Keratinocyte (primary cell): ENCODE measurements around the gene SLC25A47. TPM values are rescaled to one million over a fixed set of nuclear protein-coding genes. Genes with fewer than 3 reads are reported as not detected.

Source experiments
- DNase-seq: peaks from one replicate; pipeline ENCODE4 v3.0.0-alpha.2; 2011; ENCODE audit warnings: low read depth, missing footprints, low spot score
- FAIRE-seq: peaks from 2 replicates; lab custom pipeline; 2011; peaks lifted over from hg19 to GRCh38; lab: Jason Lieb, UNC
- H2AFZ ChIP-seq: 2 replicates; pipeline ENCODE4 v1.6.0; 2012; ENCODE audit warnings: low read length, control low read depth, inconsistent platforms; ENCODE audit not compliant: control insufficient read depth
- H3K27ac ChIP-seq: 2 replicates; pipeline ENCODE4 v1.5.1; 2011; ENCODE audit warnings: low read length; ENCODE audit not compliant: control insufficient read depth, insufficient read depth
- H3K27me3 ChIP-seq: 3 replicates; pipeline ENCODE4 v1.6.0; 2011; ENCODE audit warnings: low read length; ENCODE audit not compliant: control insufficient read depth, insufficient read depth; ENCODE audit errors: extremely low read depth
- H3K36me3 ChIP-seq, 2 experiments: 2 replicates in 1 of 2; 3 replicates in 1 of 2; pipeline ENCODE4 v1.5.1; 2011; ENCODE audit warnings: low read length in 2 of 2, mild to moderate bottlenecking in 1 of 2; ENCODE audit not compliant: control insufficient read depth in 2 of 2, insufficient read depth in 2 of 2; ENCODE audit errors: extremely low read depth in 1 of 2
- H3K4me1 ChIP-seq: 3 replicates; pipeline ENCODE4 v1.5.1; 2011; ENCODE audit warnings: low read length; ENCODE audit not compliant: control insufficient read depth, insufficient read depth; ENCODE audit errors: extremely low read depth
- H3K4me2 ChIP-seq: 3 replicates; pipeline ENCODE4 v1.6.0; 2011; ENCODE audit warnings: low read depth, low read length; ENCODE audit not compliant: control insufficient read depth, insufficient read depth; ENCODE audit errors: extremely low read depth
- H3K4me3 ChIP-seq, 3 experiments: fragments of 200-600 bp in 1 of 3; sonication (generic) in 1 of 3; 2 replicates in 2 of 3; 3 replicates in 1 of 3; pipeline ENCODE4 v1.5.1; 2011 to 2016; ENCODE audit warnings: low read length in 3 of 3, mild to moderate bottlenecking in 3 of 3, control low read depth in 2 of 3, inconsistent platforms in 1 of 3, low read depth in 1 of 3, mixed read lengths in 1 of 3, mixed run types in 1 of 3, moderate library complexity in 1 of 3; ENCODE audit not compliant: control insufficient read depth in 2 of 3, insufficient read depth in 2 of 3; ENCODE audit errors: extremely low read depth in 1 of 3
- H3K79me2 ChIP-seq: 2 replicates; pipeline ENCODE4 v1.6.0; 2012; ENCODE audit warnings: low read length; ENCODE audit not compliant: control insufficient read depth, insufficient read depth
- H3K9ac ChIP-seq: 3 replicates; pipeline ENCODE4 v1.6.0; 2011; ENCODE audit warnings: low read length; ENCODE audit not compliant: control insufficient read depth, insufficient read depth; ENCODE audit errors: extremely low read depth
- H3K9me1 ChIP-seq: 3 replicates; pipeline ENCODE4 v1.6.0; 2011; ENCODE audit warnings: low read length; ENCODE audit not compliant: control insufficient read depth, insufficient read depth; ENCODE audit errors: extremely low read depth
- H3K9me3 ChIP-seq: 2 replicates; pipeline ENCODE4 v1.5.1; 2012; ENCODE audit warnings: low read depth, low read length; ENCODE audit not compliant: control insufficient read depth
- H4K20me1 ChIP-seq: 3 replicates; pipeline ENCODE4 v1.6.0; 2011; ENCODE audit warnings: low read length; ENCODE audit not compliant: control insufficient read depth, insufficient read depth; ENCODE audit errors: extremely low read depth
- EZH2 ChIP-seq: IDR thresholded peaks from one replicate; pipeline ENCODE4 v1.6.1; 2012; ENCODE audit warnings: inconsistent platforms, mild to moderate bottlenecking, low read length, moderate library complexity
- dilution Hi-C: fragments of 300-500 bp; cut with MboI; formaldehyde crosslinking; loops from one replicate; pipeline ENCODE4 v1.7.0; 2020; ENCODE audit warnings: low sequenced_read_pairs; ENCODE audit not compliant: extremely low pct_ligation_motif_present
- polyA plus RNA-seq, 5 experiments: library from polyadenylated mRNA; depleted of rRNA in 3 of 5; stranded (reverse) in 3 of 5; stranded (forward) in 1 of 5; unstranded in 1 of 5; fragments of >200 nt; gene quantifications; 1 replicate in 1 of 5; 2 replicates in 3 of 5; 3 replicates in 1 of 5; pipeline versions ENCODE4 v1.2.1 to v1.2.3, GENCODE V29; 2011 to 2012; ENCODE audit warnings: missing spikeins in 2 of 5, low read depth in 1 of 5, low replicate concordance in 1 of 5
- TF ChIP-seq, protein P1 (sequence below), 3 experiments: IDR thresholded peaks in 1 of 3; conservative IDR thresholded peaks in 1 of 3; optimal IDR thresholded peaks in 1 of 3; 2 replicates in 2 of 3; 3 replicates in 1 of 3; pipeline versions ENCODE3 to v1.5.1; 2011; ENCODE audit warnings: low read length in 3 of 3, mild to moderate bottlenecking in 3 of 3, moderate library complexity in 2 of 3, control low read depth in 1 of 3, inconsistent platforms in 1 of 3; ENCODE audit not compliant: insufficient read depth in 2 of 3; ENCODE audit errors: extremely low read depth in 1 of 3

The SLC25A47 gene
- polyA plus RNA-seq, 1 donor (not counting 4 experiments of a cell fraction or from before 2014, with no cell fraction given), result not detected

DNA sequence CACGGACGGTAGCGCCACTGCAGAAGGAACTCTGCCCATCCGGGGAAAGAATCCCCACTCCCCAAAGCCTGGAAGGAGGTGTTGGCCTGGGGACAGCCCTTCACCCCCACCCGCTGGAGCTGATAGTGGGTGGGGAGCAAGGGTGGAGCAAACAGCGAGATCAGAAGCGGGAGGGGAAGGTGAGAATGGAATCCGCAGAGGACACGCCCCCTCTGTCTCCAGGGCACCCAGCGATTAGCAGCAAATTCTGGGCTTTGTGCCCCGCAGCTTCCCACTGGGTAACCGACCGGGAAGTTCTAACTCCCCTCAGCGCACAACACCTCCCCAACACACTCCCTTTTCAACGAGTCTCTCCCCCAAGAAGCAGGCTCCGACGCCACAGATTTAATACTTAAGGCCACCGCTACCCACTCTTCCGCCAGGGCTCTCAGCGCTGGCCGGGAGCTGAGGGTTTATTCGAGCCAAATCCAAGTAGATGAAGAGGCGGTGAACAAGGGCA is 18.3 kb upstream of the SLC25A47 start:
- Histone ChIP-seq H3K9ac (peak overlapping the region; percentile 44), H3K9me3 (no peaks in the 10 kb centered on the region), H2AFZ (peak overlapping the region; percentile 54), H3K27ac (no peak overlapping the region), H3K27me3 (no peaks in the 10 kb centered on the region), H4K20me1 (no peaks in the 10 kb centered on the region), H3K9me1 (no peaks in the 10 kb centered on the region), H3K4me3 (peak overlapping the region; percentile 65 to 75 (median 69)), H3K79me2 (peaks cover 8% of the 10 kb centered on the region), H3K36me3 (no peaks in the 10 kb centered on the region), H3K4me1 (peaks cover 11% of the 10 kb centered on the region), H3K4me2 (peak overlapping the region; percentile 92)
- peak; percentile 29 for FAIRE-seq
- DNase-seq, result no peak
- dilution Hi-C loops, result no loop called here
- no peak for TF ChIP-seq EZH2
- TF ChIP-seq, protein P1, sequence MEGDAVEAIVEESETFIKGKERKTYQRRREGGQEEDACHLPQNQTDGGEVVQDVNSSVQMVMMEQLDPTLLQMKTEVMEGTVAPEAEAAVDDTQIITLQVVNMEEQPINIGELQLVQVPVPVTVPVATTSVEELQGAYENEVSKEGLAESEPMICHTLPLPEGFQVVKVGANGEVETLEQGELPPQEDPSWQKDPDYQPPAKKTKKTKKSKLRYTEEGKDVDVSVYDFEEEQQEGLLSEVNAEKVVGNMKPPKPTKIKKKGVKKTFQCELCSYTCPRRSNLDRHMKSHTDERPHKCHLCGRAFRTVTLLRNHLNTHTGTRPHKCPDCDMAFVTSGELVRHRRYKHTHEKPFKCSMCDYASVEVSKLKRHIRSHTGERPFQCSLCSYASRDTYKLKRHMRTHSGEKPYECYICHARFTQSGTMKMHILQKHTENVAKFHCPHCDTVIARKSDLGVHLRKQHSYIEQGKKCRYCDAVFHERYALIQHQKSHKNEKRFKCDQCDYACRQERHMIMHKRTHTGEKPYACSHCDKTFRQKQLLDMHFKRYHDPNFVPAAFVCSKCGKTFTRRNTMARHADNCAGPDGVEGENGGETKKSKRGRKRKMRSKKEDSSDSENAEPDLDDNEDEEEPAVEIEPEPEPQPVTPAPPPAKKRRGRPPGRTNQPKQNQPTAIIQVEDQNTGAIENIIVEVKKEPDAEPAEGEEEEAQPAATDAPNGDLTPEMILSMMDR (optimal IDR thresholded peaks at IDR 0.05 in 1 of 3, IDR thresholded peaks at IDR 0.05 in 1 of 3, conservative IDR thresholded peaks at IDR 0.05 in 1 of 3; ENCODE audit: extremely low read depth in 1 of 3, insufficient read depth in 2 of 3, low read length in 3 of 3), result no peak

- Histone ChIP-seq H4K20me1 (no peaks in the 10 kb centered on the region), H3K79me2 (peaks cover 8% of the 10 kb centered on the region), H3K9ac (peak overlapping the region; percentile 44), H3K36me3 (no peaks in the 10 kb centered on the region), H3K4me1 (peaks cover 11% of the 10 kb centered on the region), H3K4me2 (peak overlapping the region; percentile 92), H3K27ac (no peak overlapping the region), H2AFZ (peak overlapping the region; percentile 54), H3K27me3 (no peaks in the 10 kb centered on the region), H3K4me3 (peak overlapping the region; percentile 65 to 75 (median 69)), H3K9me1 (no peaks in the 10 kb centered on the region), H3K9me3 (no peaks in the 10 kb centered on the region)
- no peak for FAIRE-seq
- TF ChIP-seq EZH2, result no peak
- TF ChIP-seq, protein P1 (optimal IDR thresholded peaks at IDR 0.05 in 1 of 3, IDR thresholded peaks at IDR 0.05 in 1 of 3, conservative IDR thresholded peaks at IDR 0.05 in 1 of 3; ENCODE audit: extremely low read depth in 1 of 3, insufficient read depth in 2 of 3, low read length in 3 of 3), result no peak
- dilution Hi-C loops, result no loop called here
- no peak for DNase-seq
Observed at GRCh38 chr14:100305324-100306100, 17.6 kb upstream of the SLC25A47 start.
